ENCODE measurements around the gene IFITM2.

IFITM2 gene

DNA sequence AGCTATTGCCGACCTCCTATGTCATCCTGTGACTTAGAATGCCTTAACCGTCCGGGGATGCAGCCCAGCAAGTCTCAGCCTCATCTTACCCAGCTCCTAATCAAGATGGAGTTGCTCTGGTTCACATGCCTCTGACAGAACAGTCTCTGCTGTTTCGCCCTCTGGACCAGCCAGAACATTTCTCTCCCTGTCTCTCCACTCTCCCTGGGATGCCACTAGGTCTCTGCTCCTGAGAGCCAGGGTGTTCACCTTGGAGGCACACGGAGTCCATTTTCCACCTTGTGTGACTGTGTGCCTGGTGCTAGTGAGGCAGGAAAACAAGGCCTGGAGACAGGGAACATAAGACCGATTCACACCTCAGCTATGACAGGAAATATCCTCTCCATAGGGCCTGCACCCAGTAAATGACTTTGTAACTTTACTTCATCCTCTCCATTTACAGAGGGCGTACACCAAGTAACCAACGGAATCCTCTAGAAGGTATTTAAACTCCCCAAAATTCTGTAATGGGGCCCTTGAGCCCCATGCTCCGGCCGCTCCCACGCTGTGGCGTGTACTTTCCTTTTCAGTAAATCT, 44.9 kb downstream of the IFITM2 start:
- DNase-seq (ENCODE audit: low read depth) = no peak
- TF ChIP-seq, protein P1, sequence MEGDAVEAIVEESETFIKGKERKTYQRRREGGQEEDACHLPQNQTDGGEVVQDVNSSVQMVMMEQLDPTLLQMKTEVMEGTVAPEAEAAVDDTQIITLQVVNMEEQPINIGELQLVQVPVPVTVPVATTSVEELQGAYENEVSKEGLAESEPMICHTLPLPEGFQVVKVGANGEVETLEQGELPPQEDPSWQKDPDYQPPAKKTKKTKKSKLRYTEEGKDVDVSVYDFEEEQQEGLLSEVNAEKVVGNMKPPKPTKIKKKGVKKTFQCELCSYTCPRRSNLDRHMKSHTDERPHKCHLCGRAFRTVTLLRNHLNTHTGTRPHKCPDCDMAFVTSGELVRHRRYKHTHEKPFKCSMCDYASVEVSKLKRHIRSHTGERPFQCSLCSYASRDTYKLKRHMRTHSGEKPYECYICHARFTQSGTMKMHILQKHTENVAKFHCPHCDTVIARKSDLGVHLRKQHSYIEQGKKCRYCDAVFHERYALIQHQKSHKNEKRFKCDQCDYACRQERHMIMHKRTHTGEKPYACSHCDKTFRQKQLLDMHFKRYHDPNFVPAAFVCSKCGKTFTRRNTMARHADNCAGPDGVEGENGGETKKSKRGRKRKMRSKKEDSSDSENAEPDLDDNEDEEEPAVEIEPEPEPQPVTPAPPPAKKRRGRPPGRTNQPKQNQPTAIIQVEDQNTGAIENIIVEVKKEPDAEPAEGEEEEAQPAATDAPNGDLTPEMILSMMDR (conservative IDR thresholded peaks at IDR 0.05; ENCODE audit: low read depth, low read length) = no peak
- H3K4me3 ChIP-seq (ENCODE audit: low read length) = no peak overlapping the region

DNA sequence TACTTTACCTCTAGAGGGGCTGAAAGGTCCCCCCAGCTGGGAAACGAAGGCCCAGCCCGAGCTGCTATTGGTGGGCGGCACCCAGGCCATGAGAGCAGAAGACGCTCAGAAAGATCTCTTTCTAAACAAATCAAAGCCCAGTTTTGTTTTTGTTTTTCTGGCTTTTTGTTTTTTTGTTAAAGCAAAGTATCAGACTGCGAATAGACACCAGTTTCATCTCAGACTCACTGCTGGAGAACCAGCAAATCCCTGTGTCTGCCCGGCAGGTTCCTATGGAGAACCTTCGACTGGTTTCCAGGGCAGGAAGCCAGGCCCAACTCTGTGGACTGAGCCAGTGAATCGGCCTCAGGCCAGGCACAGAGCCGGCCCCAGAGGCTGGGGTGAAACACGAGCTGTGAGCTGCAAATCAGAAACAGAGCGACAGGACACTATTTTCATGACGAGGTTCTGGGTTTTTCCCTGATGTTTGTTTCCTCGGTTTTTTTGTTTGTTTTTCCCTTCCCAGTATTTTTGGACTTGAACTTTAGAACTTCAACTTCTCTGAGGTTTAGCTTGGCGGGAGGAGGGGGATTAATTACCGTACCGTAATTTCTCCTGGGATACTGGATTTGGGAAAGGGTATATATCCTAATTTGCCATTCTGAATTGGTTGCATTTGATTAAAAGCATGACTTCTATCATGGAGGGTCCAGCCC, 45.7 kb downstream of the IFITM2 start:
- TF ChIP-seq, protein P1 (conservative IDR thresholded peaks at IDR 0.05; ENCODE audit: low read depth, low read length) = no peak
- no peak for DNase-seq (ENCODE audit: low read depth)
- no peak overlapping the region for H3K4me3 ChIP-seq (ENCODE audit: low read length)

DNA sequence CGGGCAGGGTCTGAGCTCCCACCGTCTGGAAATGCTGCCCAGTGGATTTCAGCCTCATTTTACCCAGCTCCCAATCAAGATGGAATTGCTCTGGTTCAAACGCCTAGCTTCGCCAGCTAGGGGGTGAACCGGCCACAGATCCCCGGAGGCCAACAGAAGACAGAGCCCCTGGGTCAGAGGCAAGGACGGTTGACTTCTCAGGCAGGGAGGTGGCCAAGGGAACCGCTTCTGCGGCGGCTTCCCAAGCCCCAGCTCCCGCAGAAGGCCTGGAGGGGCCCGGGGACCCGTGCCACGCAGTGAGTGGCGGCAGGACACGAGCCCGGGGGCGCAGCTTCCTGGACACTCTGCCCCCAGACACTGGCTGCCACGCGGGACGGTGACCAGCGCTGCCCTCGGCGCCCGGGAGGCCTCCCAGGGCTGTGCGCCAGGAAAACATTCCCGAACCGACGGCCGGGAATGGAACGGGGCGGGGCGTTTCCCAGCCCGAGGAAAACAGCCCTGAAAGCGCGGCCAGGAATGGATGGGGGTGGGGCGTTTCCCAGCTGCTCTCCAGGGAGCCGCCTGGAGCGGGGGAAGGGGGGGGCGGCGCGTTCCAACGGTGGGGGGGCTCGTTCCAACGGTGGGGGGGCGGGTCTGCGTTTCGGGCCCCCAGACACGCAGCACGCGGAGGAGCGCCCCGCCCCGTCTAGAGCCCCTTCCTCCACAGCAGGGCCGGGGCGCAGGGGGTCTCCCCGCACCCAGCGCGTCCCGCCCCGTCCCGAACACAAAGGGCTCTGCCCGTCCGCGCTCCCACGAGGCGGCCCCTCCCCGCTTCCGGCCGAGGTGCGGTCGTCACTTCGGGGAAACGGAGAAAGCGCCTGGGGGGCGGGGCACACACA, 48.2 kb downstream of the IFITM2 start:
- DNase-seq (ENCODE audit: low read depth) = peak; percentile 59
- H3K4me3 ChIP-seq (ENCODE audit: low read length) = peak overlapping the region; percentile 27
- TF ChIP-seq, protein P1 (conservative IDR thresholded peaks at IDR 0.05; ENCODE audit: low read depth, low read length) = peak; percentile 1

GRCh38 chr11:356610-357009, 49.0 kb downstream of the IFITM2 start:
- TF ChIP-seq, protein P1 (conservative IDR thresholded peaks at IDR 0.05; ENCODE audit: low read depth, low read length) = no peak
- DNase-seq (ENCODE audit: low read depth) = no peak

DNA sequence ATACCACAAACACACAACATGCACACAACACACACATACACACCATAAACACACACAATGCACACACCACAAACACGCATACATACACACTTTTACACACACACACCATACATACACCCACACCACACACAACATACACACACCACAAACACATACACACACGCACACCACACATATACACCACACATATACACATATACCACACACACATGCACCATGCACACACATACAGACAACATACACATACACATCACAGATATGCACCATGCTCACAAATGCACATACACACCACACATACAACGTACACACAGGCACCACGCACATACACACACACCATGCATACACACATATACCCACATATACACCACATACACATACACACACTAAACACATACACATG, 50.0 kb downstream of the IFITM2 start:
- H3K4me3 ChIP-seq (ENCODE audit: low read length) = no peak overlapping the region
- DNase-seq (ENCODE audit: low read depth) = no peak
- TF ChIP-seq, protein P1 (conservative IDR thresholded peaks at IDR 0.05; ENCODE audit: low read depth, low read length) = no peak

More at GRCh38 chr11:356610-357009, 49.0 kb downstream of the IFITM2 start:
- no peak overlapping the region for H3K4me3 ChIP-seq (ENCODE audit: low read length)

GRCh38 chr11:358129-358800, 50.6 kb downstream of the IFITM2 start:
- TF ChIP-seq, protein P1 (conservative IDR thresholded peaks at IDR 0.05; ENCODE audit: low read depth, low read length) = no peak
- no peak overlapping the region for H3K4me3 ChIP-seq (ENCODE audit: low read length)
- DNase-seq (ENCODE audit: low read depth) = no peak

Data from retinal pigment epithelial cell (primary cell).